Measurements from ENCODE around the gene WSCD2.

- TF ChIP-seq CTCF (IDR thresholded peaks at IDR 0.05), result no peak
- TF ChIP-seq POLR2A (IDR thresholded peaks at IDR 0.05), result no peak
Observed at GRCh38 chr12:108236366-108236765, 107.3 kb downstream of the WSCD2 start.

All from vagina (tissue), 2 donors.